Panc1 (cell line): ENCODE results near the gene CACNA1E. TPM values are rescaled to one million over a fixed set of nuclear protein-coding genes. Genes with fewer than 3 reads are reported as not detected.

Experiments
- ATAC-seq: fragments of 200-7000 bp; cut with Tn5 transposase; 2 replicates; pipeline ENCODE4 v1.9.1; 2020; ENCODE audit warnings: mild to moderate bottlenecking, moderate library complexity
- BruUV-seq: library from RNA; stranded (reverse); fragments of 400-500 nt; replicated peaks from 2 replicates; lab custom pipeline; 2021; lab: Mats Ljungman, UMichigan
- CTCF ChIA-PET: fragments of 300-600 bp; sonication (Branson Sonifier 250); formaldehyde crosslinking; loops from one replicate; lab custom pipeline; 2022; ENCODE audit warnings: antibody characterized with exemption; lab: Charles Lee
- POLR2A ChIA-PET: fragments of 300-600 bp; sonication (Branson Sonifier 250); formaldehyde crosslinking; loops from one replicate; lab custom pipeline; 2022; ENCODE audit warnings: antibody characterized with exemption; lab: Charles Lee
- DNase-seq: peaks from one replicate; pipeline ENCODE4 v3.0.0-alpha.2; 2010; ENCODE audit warnings: low read depth, low spot score
- H3K27ac ChIP-seq: 2 replicates; pipeline ENCODE4 v1.5.1; 2011; ENCODE audit warnings: mild to moderate bottlenecking, low read length, inconsistent platforms
- H3K27me3 ChIP-seq: fragments of 200-500 bp; sonication (Bioruptor generic); 2 replicates; pipeline ENCODE4 v1.6.0; 2014; ENCODE audit warnings: low read length, inconsistent platforms; ENCODE audit not compliant: control insufficient read depth, insufficient read depth
- H3K36me3 ChIP-seq: fragments of 200-500 bp; sonication (Bioruptor generic); 2 replicates; pipeline ENCODE4 v1.5.1; 2014; ENCODE audit warnings: inconsistent platforms, mild to moderate bottlenecking, low read length, moderate library complexity; ENCODE audit not compliant: control insufficient read depth, insufficient read depth
- H3K4me1 ChIP-seq: 2 replicates; pipeline ENCODE4 v1.5.1; 2011; ENCODE audit warnings: inconsistent platforms, mild to moderate bottlenecking, low read length, moderate library complexity; ENCODE audit not compliant: control insufficient read depth, insufficient read depth
- H3K4me3 ChIP-seq, 2 experiments: 2 replicates each; pipeline ENCODE4 v1.5.1; 2011 to 2012; ENCODE audit warnings: low read depth in 2 of 2, low read length in 2 of 2, mild to moderate bottlenecking in 2 of 2, inconsistent platforms in 1 of 2, moderate library complexity in 1 of 2
- H3K9me3 ChIP-seq: fragments of 200-500 bp; sonication (Bioruptor generic); 2 replicates; pipeline ENCODE4 v1.5.1; 2014; ENCODE audit warnings: low read depth, mild to moderate bottlenecking, inconsistent platforms, low read length, moderate library complexity; ENCODE audit not compliant: control insufficient read depth, insufficient read depth
- POLR2AphosphoS5 ChIP-seq: IDR thresholded peaks from 2 replicates; pipeline ENCODE4 v1.6.1; 2012; ENCODE audit warnings: mild to moderate bottlenecking, low read depth, low read length, moderate library complexity
- SIN3A ChIP-seq: IDR thresholded peaks from 2 replicates; pipeline ENCODE4 v1.6.1; 2012; ENCODE audit warnings: low read depth, mild to moderate bottlenecking, low read length, moderate library complexity, borderline replicate concordance; ENCODE audit not compliant: insufficient read depth
- TCF7L2 ChIP-seq: IDR thresholded peaks from 2 replicates; pipeline ENCODE4 v1.6.1; 2011; ENCODE audit warnings: mild to moderate bottlenecking, low read depth, low read length, inconsistent platforms
- in situ Hi-C: cut with HindIII; loops from 2 replicates; pipeline ENCODE4 v1.10.0; 2016; ENCODE audit warnings: low sequenced_read_pairs, low pct_unique_long_range_greater_than_20kb
- intact Hi-C: fragments of 100-400 bp; cut with micrococcal nuclease; formaldehyde crosslinking; loops from one replicate; pipeline ENCODE4 v1.10.0; 2022; ENCODE audit not compliant: unreplicated experiment
- total RNA-seq: library from RNA; stranded (reverse); gene quantifications from one replicate; pipeline ENCODE4 v1.2.1, GENCODE V29; 2021; ENCODE audit not compliant: unreplicated experiment
- TF ChIP-seq, protein P1 (sequence below), 2 experiments: IDR thresholded peaks; 2 replicates each; pipeline ENCODE4 v1.6.1; 2011 to 2012; ENCODE audit warnings: low read depth in 2 of 2, control low read depth in 1 of 2, low read length in 1 of 2, mild to moderate bottlenecking in 1 of 2, moderate library complexity in 1 of 2; ENCODE audit not compliant: insufficient read depth in 1 of 2
- TF ChIP-seq, protein P2 (sequence below): fragments of 450-650 bp; IDR thresholded peaks from 2 replicates; pipeline ENCODE4 v1.5.1; 2017; ENCODE audit warnings: mild to moderate bottlenecking

CACNA1E gene
- total RNA-seq, 1 experiment from 2014 or later: not detected

DNA sequence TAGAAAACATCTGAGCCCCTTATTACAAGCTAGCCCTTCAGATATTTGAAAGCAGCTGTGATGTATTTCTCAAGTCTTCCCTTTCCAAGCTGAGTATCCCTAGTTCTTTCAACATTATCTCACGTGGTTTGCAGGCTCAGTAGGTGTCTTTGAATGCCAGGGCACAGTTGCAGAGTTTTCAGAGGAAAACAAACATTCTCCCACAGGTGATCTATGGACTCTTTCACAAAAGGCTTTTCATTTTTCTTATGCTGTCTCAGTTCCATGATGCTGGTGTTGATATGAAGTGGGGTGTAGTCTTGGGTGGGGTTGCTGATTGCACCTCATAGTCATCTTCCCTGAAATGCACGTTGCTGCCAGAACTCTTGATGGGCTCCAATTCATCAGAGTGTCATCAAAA, 17.3 kb downstream of the CACNA1E start:
- in situ Hi-C loops: no loop called here

GRCh38 chr1:181501612-181502011, 18.3 kb downstream of the CACNA1E start:
- POLR2A ChIA-PET: no interaction called here

More for the DNA sequence above, 17.3 kb downstream of the CACNA1E start:
- Histone ChIP-seq H3K9me3 (no peaks in the 10 kb centered on the region), H3K4me1 (no peaks in the 10 kb centered on the region), H3K27ac (no peak overlapping the region), H3K27me3 (peaks cover 2% of the 10 kb centered on the region; the same call in 1 of the 2 replicates), H3K4me3 (no peak overlapping the region), H3K36me3 (no peaks in the 10 kb centered on the region)
- TF ChIP-seq POLR2AphosphoS5 (no peak), SIN3A (no peak), TCF7L2 (no peak)
- TF ChIP-seq, protein P1, sequence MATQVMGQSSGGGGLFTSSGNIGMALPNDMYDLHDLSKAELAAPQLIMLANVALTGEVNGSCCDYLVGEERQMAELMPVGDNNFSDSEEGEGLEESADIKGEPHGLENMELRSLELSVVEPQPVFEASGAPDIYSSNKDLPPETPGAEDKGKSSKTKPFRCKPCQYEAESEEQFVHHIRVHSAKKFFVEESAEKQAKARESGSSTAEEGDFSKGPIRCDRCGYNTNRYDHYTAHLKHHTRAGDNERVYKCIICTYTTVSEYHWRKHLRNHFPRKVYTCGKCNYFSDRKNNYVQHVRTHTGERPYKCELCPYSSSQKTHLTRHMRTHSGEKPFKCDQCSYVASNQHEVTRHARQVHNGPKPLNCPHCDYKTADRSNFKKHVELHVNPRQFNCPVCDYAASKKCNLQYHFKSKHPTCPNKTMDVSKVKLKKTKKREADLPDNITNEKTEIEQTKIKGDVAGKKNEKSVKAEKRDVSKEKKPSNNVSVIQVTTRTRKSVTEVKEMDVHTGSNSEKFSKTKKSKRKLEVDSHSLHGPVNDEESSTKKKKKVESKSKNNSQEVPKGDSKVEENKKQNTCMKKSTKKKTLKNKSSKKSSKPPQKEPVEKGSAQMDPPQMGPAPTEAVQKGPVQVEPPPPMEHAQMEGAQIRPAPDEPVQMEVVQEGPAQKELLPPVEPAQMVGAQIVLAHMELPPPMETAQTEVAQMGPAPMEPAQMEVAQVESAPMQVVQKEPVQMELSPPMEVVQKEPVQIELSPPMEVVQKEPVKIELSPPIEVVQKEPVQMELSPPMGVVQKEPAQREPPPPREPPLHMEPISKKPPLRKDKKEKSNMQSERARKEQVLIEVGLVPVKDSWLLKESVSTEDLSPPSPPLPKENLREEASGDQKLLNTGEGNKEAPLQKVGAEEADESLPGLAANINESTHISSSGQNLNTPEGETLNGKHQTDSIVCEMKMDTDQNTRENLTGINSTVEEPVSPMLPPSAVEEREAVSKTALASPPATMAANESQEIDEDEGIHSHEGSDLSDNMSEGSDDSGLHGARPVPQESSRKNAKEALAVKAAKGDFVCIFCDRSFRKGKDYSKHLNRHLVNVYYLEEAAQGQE (IDR thresholded peaks at IDR 0.05; ENCODE audit: insufficient read depth in 1 of 2, low read depth in 2 of 2, low read length in 1 of 2): no peak
- TF ChIP-seq, protein P2, sequence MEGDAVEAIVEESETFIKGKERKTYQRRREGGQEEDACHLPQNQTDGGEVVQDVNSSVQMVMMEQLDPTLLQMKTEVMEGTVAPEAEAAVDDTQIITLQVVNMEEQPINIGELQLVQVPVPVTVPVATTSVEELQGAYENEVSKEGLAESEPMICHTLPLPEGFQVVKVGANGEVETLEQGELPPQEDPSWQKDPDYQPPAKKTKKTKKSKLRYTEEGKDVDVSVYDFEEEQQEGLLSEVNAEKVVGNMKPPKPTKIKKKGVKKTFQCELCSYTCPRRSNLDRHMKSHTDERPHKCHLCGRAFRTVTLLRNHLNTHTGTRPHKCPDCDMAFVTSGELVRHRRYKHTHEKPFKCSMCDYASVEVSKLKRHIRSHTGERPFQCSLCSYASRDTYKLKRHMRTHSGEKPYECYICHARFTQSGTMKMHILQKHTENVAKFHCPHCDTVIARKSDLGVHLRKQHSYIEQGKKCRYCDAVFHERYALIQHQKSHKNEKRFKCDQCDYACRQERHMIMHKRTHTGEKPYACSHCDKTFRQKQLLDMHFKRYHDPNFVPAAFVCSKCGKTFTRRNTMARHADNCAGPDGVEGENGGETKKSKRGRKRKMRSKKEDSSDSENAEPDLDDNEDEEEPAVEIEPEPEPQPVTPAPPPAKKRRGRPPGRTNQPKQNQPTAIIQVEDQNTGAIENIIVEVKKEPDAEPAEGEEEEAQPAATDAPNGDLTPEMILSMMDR: no peak
- DNase-seq: no peak
- CTCF ChIA-PET: no interaction called here
- intact Hi-C loops: no loop called here
- no TSS peak for BruUV-seq
- ATAC-seq: no peak
- POLR2A ChIA-PET: no interaction called here

More at GRCh38 chr1:181501612-181502011, 18.3 kb downstream of the CACNA1E start:
- Histone ChIP-seq H3K27me3 (peaks cover 2% of the 10 kb centered on the region; the same call in 1 of the 2 replicates), H3K4me1 (no peaks in the 10 kb centered on the region), H3K9me3 (no peaks in the 10 kb centered on the region), H3K27ac (no peak overlapping the region), H3K36me3 (no peaks in the 10 kb centered on the region), H3K4me3 (no peak overlapping the region)
- no peak for DNase-seq
- CTCF ChIA-PET: no interaction called here
- ATAC-seq: no peak
- in situ Hi-C loops: no loop called here
- intact Hi-C loops: no loop called here
- no TSS peak for BruUV-seq
- TF ChIP-seq SIN3A (no peak), TCF7L2 (no peak), POLR2AphosphoS5 (no peak)
- TF ChIP-seq, protein P1 (IDR thresholded peaks at IDR 0.05; ENCODE audit: insufficient read depth in 1 of 2, low read depth in 2 of 2, low read length in 1 of 2): no peak
- TF ChIP-seq, protein P2: no peak
